ENCODE measurements around the gene CARS1. TPM values are rescaled to one million over a fixed set of nuclear protein-coding genes. Genes with fewer than 3 reads are reported as not detected.
A peak's percentile ranks its signal among the peaks of the same experiment; 100 is the strongest.

The CARS1 gene
- total RNA-seq, 4 donors from 2014 or later, result 41.7 to 59.9 (median 54.1) TPM

- Histone ChIP-seq H3K36me3 (peaks cover 0 to 63% (median 4%) of the 10 kb centered on the region in 3 donors), H3K9me3 (no peaks in the 10 kb centered on the region), H3K4me3 (no peak overlapping the region), H3K27ac (no peak overlapping the region), H3K27me3 (no peaks in the 10 kb centered on the region), H3K4me1 (peaks cover 0 to 14% (median 0%) of the 10 kb centered on the region in 4 donors)
- DNase-seq, result no peak
- no peak for TF ChIP-seq POLR2A (IDR thresholded peaks at IDR 0.05)
- no peak for TF ChIP-seq CTCF (IDR thresholded peaks at IDR 0.05)
These were observed 14.5 kb downstream of the CARS1 start for GRCh38 chr11:3042496-3043314.

DNA sequence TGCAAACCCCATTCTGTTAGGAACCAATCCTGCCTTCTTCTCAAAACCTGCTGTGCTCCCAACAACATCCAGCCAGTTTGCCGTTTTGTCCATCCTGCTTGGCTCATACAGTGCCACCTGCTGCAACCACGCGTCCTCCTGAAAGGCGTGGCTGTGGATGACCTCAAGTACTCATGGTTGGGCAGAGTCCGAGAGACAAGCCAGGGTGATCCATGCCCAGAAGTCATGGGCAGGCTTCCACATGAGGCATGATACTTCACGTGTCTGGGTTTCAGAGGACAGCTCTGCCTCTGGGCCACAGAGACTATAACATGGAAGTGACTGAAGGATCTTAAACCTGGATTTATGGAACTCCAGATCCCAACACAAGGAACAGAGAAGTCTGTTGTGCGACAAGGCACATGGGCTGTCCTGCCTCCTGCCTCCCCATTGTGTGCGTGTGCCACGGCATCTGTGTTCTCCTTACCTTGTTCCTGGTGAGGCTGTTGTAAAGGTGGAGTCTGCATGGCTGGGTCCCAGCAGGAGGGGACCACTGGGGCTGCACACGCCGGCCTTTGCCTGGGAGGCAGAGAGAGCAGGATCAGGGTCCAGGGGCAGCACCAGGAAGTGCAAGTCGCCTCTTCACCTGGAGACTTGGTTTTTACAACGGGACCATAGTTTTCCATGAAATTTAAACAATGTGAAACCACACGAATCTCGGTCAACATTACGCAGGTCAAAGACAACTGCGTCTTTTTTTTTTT lies 15.4 kb downstream of the CARS1 start:
- no peak for TF ChIP-seq POLR2A (IDR thresholded peaks at IDR 0.05)
- TF ChIP-seq CTCF (IDR thresholded peaks at IDR 0.05), result no peak
- Histone ChIP-seq H3K27me3 (no peaks in the 10 kb centered on the region), H3K4me3 (no peak overlapping the region), H3K4me1 (peaks cover 0 to 14% (median 3%) of the 10 kb centered on the region in 4 donors), H3K27ac (peak overlapping the region in 1 of 4 donors; percentile 57), H3K36me3 (peaks cover 0 to 71% (median 4%) of the 10 kb centered on the region in 3 donors), H3K9me3 (no peaks in the 10 kb centered on the region)
- DNase-seq, result peak in 2 of 3 donors; percentile 75 to 83

DNA sequence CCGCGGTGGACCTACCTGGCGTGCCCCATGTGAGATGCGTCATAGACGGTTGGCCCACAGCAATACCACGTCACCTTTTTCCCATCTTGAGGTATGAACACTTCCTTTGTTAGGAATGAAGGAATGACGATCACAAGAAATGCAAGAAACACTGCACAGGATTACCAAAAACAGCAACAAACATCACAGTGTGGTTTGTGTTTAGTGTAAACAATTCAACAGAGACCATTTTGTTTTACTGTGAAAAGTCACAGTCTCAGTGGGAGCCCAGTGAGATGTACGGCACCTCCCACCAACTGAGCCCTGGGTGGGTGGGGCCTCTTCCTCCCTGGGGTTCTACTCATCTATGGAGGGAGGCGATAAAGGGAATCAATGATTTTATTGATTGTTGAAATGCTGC lies 16.3 kb downstream of the CARS1 start:
- Histone ChIP-seq H3K4me1 (peaks cover 0 to 14% (median 6%) of the 10 kb centered on the region in 4 donors), H3K36me3 (peaks cover 0 to 72% (median 4%) of the 10 kb centered on the region in 3 donors), H3K4me3 (no peak overlapping the region), H3K9me3 (no peaks in the 10 kb centered on the region), H3K27ac (no peak overlapping the region), H3K27me3 (no peaks in the 10 kb centered on the region)
- TF ChIP-seq CTCF (IDR thresholded peaks at IDR 0.05) (no peak), POLR2A (IDR thresholded peaks at IDR 0.05) (no peak)
- DNase-seq, result peak in 1 of 3 donors; percentile 3

- H3K4me3 ChIP-seq, result no peak overlapping the region
- H3K4me1 ChIP-seq, result peaks cover 0 to 9% (median 6%) of the 10 kb centered on the region in 4 donors
- DNase-seq, result no peak
- TF ChIP-seq POLR2A (IDR thresholded peaks at IDR 0.05), result no peak
- TF ChIP-seq CTCF (IDR thresholded peaks at IDR 0.05), result no peak
- H3K27ac ChIP-seq, result no peak overlapping the region
- H3K9me3 ChIP-seq, result no peaks in the 10 kb centered on the region
- no peaks in the 10 kb centered on the region for H3K27me3 ChIP-seq
- H3K36me3 ChIP-seq, result peaks cover 0 to 80% (median 4%) of the 10 kb centered on the region in 3 donors
These were observed 19.3 kb downstream of the CARS1 start for GRCh38 chr11:3037945-3038271.

- Histone ChIP-seq H3K9me3 (no peaks in the 10 kb centered on the region), H3K36me3 (peaks cover 0 to 85% (median 4%) of the 10 kb centered on the region in 3 donors), H3K27ac (peak overlapping the region in 1 of 4 donors; percentile 17), H3K4me1 (peaks cover 0 to 9% (median 5%) of the 10 kb centered on the region in 4 donors), H3K27me3 (no peaks in the 10 kb centered on the region), H3K4me3 (no peak overlapping the region)
- peak; percentile 70 to 89 (median 86) for DNase-seq
- peak in 5 of 6 experiments; percentile 41 to 87 (median 77) for TF ChIP-seq CTCF (IDR thresholded peaks at IDR 0.05)
- TF ChIP-seq POLR2A (IDR thresholded peaks at IDR 0.05), result no peak
These were observed 19.9 kb downstream of the CARS1 start for GRCh38 chr11:3037040-3037944.

Measured in Peyer's patch (tissue), 4 donors.